ENCODE measurements around the gene SLC25A45. TPM values are rescaled to one million over a fixed set of nuclear protein-coding genes. Genes with fewer than 3 reads are reported as not detected.
A peak's percentile ranks its signal among the peaks of the same experiment; 100 is the strongest.

SLC25A45 gene
- total RNA-seq, 1 donor from 2014 or later: 12.3 TPM

GRCh38 chr11:65380460-65381119 is 1.9 kb downstream of the SLC25A45 start:
- intact Hi-C loops (cut with micrococcal nuclease): loop anchor here (5.0 kb wide), 1 partner anchor 207 kb away; no protein-coding TSS in a partner anchor
- DNase-seq: no peak
- no peak for ATAC-seq (ENCODE audit: low read depth)
- Mint-ChIP-seq H3K9me3 (no peaks in the 10 kb centered on the region), H3K36me3 (ENCODE audit: low read depth) (no peaks in the 10 kb centered on the region), H3K4me3 (no peak overlapping the region), H3K27me3 (no peaks in the 10 kb centered on the region), H3K27ac (peak overlapping the region; percentile 94), H3K4me1 (peaks cover 57% of the 10 kb centered on the region)
- TF ChIP-seq, protein P1, sequence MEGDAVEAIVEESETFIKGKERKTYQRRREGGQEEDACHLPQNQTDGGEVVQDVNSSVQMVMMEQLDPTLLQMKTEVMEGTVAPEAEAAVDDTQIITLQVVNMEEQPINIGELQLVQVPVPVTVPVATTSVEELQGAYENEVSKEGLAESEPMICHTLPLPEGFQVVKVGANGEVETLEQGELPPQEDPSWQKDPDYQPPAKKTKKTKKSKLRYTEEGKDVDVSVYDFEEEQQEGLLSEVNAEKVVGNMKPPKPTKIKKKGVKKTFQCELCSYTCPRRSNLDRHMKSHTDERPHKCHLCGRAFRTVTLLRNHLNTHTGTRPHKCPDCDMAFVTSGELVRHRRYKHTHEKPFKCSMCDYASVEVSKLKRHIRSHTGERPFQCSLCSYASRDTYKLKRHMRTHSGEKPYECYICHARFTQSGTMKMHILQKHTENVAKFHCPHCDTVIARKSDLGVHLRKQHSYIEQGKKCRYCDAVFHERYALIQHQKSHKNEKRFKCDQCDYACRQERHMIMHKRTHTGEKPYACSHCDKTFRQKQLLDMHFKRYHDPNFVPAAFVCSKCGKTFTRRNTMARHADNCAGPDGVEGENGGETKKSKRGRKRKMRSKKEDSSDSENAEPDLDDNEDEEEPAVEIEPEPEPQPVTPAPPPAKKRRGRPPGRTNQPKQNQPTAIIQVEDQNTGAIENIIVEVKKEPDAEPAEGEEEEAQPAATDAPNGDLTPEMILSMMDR (IDR thresholded peaks at IDR 0.05): no peak
- POLR2A ChIA-PET: interaction anchor here (0.5 to 18.2 kb wide), 8 partner anchors 23 to 121 kb away, joined by 3 to 584 read pairs (median 4); partner anchors contain the start of genes MALAT1 and NEAT1
- CTCF ChIA-PET: interaction anchor here (0.6 to 3.1 kb wide), 6 partner anchors 13 to 214 kb away, joined by 3 to 16 read pairs (median 6); no protein-coding TSS in a partner anchor

GRCh38 chr11:65379698-65380459 is 2.6 kb downstream of the SLC25A45 start:
- CTCF ChIA-PET: interaction anchor here (0.7 to 3.1 kb wide), 5 partner anchors 12 to 214 kb away, joined by 3 to 16 read pairs (median 7); no protein-coding TSS in a partner anchor
- peak overlapping the region; percentile 54 for H3K27ac Mint-ChIP-seq
- POLR2A ChIA-PET: interaction anchor here (0.5 to 18.2 kb wide), 7 partner anchors 24 to 121 kb away, joined by 3 to 584 read pairs (median 13); partner anchors contain the start of genes MALAT1 and NEAT1

DNA sequence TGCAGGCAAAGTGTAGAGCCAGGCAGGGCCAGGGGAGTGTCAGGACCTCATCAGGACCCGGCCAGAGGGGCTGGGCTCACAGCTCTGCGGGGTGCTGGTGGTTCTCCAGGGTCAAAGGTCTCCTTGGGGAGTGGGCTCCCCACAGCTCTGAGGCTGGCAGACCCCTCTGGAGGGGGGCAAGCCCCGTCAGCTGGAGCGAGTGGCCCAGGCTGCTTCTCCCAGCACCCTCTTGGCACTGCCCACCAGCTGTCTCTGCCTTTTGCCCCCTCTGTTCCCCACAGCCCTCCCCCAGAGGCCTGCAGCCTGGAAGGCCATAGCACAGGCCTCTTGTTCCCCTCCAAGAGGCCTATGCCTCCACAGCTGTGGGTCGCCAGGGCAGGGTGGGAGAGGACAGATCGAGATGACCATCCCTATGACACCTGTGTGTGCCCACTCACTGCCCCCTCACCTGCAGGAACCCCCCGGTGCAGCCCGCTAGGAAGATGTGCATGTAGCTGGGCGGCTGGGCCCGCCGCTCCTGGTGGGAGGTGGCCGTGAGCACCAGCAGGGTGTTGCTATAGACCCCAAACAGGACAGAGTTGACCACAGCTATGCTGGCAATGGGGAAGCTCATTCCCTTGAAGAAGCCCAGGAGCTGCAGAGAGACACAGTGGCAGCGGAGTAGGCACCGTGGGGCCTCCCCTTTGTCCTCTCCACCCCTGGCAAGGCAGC is 3.4 kb downstream of the SLC25A45 start:
- Mint-ChIP-seq H3K4me1 (peaks cover 44% of the 10 kb centered on the region), H3K36me3 (ENCODE audit: low read depth) (peaks cover 2% of the 10 kb centered on the region), H3K27me3 (no peaks in the 10 kb centered on the region), H3K4me3 (no peak overlapping the region), H3K9me3 (no peaks in the 10 kb centered on the region), H3K27ac (peak overlapping the region; percentile 86)
- DNase-seq (no peak), ATAC-seq (ENCODE audit: low read depth) (no peak)
- CTCF ChIA-PET: interaction anchor here (0.7 to 3.1 kb wide), 12 partner anchors 21 to 215 kb away, joined by 3 to 16 read pairs (median 4); partner anchors contain the start of gene MALAT1
- POLR2A ChIA-PET: interaction anchor here (0.7 to 18.2 kb wide), 18 partner anchors 10 to 235 kb away, joined by 3 to 584 read pairs (median 6); partner anchors contain the start of genes MALAT1, MAP3K11, NEAT1 and POLA2
- intact Hi-C loops (cut with micrococcal nuclease): loop anchor here (1.0 kb wide), 1 partner anchor 13 kb away; no protein-coding TSS in a partner anchor
- TF ChIP-seq, protein P1 (IDR thresholded peaks at IDR 0.05): no peak

More at GRCh38 chr11:65379698-65380459, 2.6 kb downstream of the SLC25A45 start:
- DNase-seq: no peak
- TF ChIP-seq, protein P1 (IDR thresholded peaks at IDR 0.05): no peak
- no peak for ATAC-seq (ENCODE audit: low read depth)
- Mint-ChIP-seq H3K4me3 (no peak overlapping the region), H3K36me3 (ENCODE audit: low read depth) (peaks cover 2% of the 10 kb centered on the region), H3K27me3 (no peaks in the 10 kb centered on the region), H3K9me3 (no peaks in the 10 kb centered on the region), H3K4me1 (peaks cover 52% of the 10 kb centered on the region)
- intact Hi-C loops (cut with micrococcal nuclease): loop anchor here (5.0 kb wide), 1 partner anchor 207 kb away; no protein-coding TSS in a partner anchor

DNA sequence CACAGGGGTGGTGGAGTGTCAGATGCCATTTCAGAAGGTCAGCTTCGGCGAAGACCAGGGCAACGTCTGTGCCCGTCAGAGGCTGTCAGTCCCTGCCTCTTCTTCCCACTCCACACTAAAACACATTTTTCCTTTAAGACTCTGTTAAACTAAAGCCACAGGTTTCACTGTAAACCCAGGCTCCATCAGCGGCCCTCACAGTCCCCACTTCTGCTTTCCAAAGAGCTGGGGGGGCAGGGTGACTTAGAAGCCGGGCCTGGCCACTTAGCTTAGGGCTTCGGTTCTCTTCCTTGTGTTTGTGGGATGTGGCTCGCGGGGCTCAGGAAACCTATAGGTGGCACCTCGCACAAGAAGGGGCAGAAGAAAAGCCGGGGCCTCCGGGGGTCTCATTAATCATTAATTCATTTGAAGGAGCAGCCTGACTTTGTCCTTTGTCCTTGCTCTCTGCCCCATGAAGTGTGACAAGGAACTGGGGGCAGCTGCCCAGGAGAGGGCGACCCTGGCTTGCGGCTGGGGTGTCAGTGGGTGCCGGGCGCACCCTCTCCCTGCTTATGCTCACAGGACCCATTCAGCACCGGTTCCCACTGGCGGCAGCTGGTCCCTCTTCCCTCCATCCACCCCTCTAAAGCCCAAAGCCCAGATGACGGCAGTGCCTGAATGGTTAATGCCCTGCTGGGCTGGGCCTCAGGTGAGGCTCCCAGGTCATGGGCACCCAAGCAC is 4.1 kb downstream of the SLC25A45 start:
- Mint-ChIP-seq H3K27ac (peak overlapping the region; percentile 86), H3K27me3 (no peaks in the 10 kb centered on the region), H3K4me3 (peak overlapping the region; percentile 11), H3K9me3 (no peaks in the 10 kb centered on the region), H3K36me3 (ENCODE audit: low read depth) (peaks cover 2% of the 10 kb centered on the region), H3K4me1 (peaks cover 39% of the 10 kb centered on the region)
- TF ChIP-seq, protein P1 (IDR thresholded peaks at IDR 0.05): no peak
- intact Hi-C loops (cut with micrococcal nuclease): loop anchor here (1.0 kb wide), 1 partner anchor 12 kb away; no protein-coding TSS in a partner anchor
- ChIA-PET CTCF (interaction anchor here (0.7 to 2.1 kb wide), 16 partner anchors 10 to 215 kb away, joined by 3 to 13 read pairs (median 4); partner anchors contain the start of gene MALAT1), POLR2A (interaction anchor here (0.7 to 18.2 kb wide), 19 partner anchors 8 to 236 kb away, joined by 3 to 584 read pairs (median 5); partner anchors contain the start of genes FRMD8, MALAT1, MAP3K11 and NEAT1)
- no peak for DNase-seq
- peak; percentile 10 for ATAC-seq (ENCODE audit: low read depth)
